Stimulated activated naive CD8-positive, alpha-beta T cell treated with anti-CD3 and anti-CD28 coated beads, Interleukin-15, amount 100 ng/mL, for 72 hours (primary cell): ENCODE results near the gene EDRF1.
A peak's percentile ranks its signal among the peaks of the same experiment; 100 is the strongest.

Experiments
- ATAC-seq: fragments of 150-1000 bp; cut with Tn5 transposase; 2 replicates; pipeline ENCODE4 v1.10.0; 2021; ENCODE audit warnings: mild to moderate bottlenecking, moderate library complexity
- DNase-seq, 2 donors: peaks; one replicate each; pipeline ENCODE4 v3.0.0; 2021 to 2022
- H3K27ac Mint-ChIP-seq, 2 donors: one replicate each; pipeline ENCODE4 v1.8.0; 2022; ENCODE audit warnings: mild to moderate bottlenecking in 2 of 2, mixed read lengths in 2 of 2, moderate library complexity in 2 of 2
- H3K27me3 Mint-ChIP-seq: one replicate; pipeline ENCODE4 v1.8.0; 2022; ENCODE audit warnings: mixed read lengths
- H3K4me1 Mint-ChIP-seq: one replicate; pipeline ENCODE4 v1.8.0; 2022; ENCODE audit warnings: mild to moderate bottlenecking, mixed read lengths
- H3K4me3 Mint-ChIP-seq, 2 donors: one replicate each; pipeline ENCODE4 v1.8.0; 2022; ENCODE audit warnings: mild to moderate bottlenecking in 2 of 2, mixed read lengths in 2 of 2, moderate library complexity in 1 of 2
- H3K9me3 Mint-ChIP-seq, 2 donors: one replicate each; pipeline ENCODE4 v1.8.0; 2022; ENCODE audit warnings: mixed read lengths in 2 of 2

EDRF1 gene

DNA sequence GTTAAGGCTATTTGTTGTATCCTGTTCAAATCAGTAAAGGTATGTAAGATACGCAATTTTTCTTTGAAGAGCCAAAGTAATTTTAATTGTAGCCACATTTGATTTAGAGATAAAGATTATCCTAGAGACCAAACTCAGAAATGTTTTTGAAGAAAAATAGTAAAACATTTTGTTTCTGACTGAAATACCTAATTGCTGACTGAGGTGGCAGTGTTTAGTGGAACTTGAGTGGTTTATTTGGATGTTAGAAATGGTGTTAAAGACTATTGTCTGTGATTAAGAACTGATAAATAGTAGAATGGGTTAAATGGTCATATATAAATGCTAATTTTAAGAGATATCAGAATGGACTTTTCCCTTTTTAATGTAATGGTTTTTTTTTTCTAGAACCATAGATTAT is 15.3 kb downstream of the EDRF1 start:
- ATAC-seq (no peak), DNase-seq (no peak)
- H3K4me3 Mint-ChIP-seq = no peak overlapping the region
- H3K4me1 Mint-ChIP-seq = no peaks in the 10 kb centered on the region
- H3K27me3 Mint-ChIP-seq = no peaks in the 10 kb centered on the region
- H3K9me3 Mint-ChIP-seq = no peaks in the 10 kb centered on the region
- no peak overlapping the region for H3K27ac Mint-ChIP-seq

DNA sequence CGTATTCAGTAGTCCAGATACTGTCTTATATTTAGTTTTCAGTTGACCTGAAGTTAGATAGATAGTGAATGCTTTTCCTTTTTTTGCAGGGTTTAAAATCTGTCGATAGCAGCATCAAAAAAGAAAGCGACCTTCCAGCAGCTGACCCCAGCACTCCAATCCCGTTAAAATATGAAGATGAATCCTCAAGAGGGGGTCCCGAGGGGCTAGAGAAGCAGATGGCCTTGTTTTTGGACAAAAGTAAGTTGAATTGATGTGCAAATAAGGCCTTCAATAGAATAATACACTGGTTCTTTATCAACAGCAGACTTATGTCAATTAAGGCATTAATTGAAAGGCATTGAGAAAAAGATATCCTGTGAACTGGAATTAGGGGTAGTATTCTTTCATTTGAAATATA is 18.7 kb downstream of the EDRF1 start:
- Mint-ChIP-seq H3K27me3 (no peaks in the 10 kb centered on the region), H3K27ac (peak overlapping the region in 1 of 2 donors; percentile 65), H3K9me3 (no peaks in the 10 kb centered on the region), H3K4me1 (no peaks in the 10 kb centered on the region), H3K4me3 (no peak overlapping the region)
- ATAC-seq = no peak
- DNase-seq = no peak

DNA sequence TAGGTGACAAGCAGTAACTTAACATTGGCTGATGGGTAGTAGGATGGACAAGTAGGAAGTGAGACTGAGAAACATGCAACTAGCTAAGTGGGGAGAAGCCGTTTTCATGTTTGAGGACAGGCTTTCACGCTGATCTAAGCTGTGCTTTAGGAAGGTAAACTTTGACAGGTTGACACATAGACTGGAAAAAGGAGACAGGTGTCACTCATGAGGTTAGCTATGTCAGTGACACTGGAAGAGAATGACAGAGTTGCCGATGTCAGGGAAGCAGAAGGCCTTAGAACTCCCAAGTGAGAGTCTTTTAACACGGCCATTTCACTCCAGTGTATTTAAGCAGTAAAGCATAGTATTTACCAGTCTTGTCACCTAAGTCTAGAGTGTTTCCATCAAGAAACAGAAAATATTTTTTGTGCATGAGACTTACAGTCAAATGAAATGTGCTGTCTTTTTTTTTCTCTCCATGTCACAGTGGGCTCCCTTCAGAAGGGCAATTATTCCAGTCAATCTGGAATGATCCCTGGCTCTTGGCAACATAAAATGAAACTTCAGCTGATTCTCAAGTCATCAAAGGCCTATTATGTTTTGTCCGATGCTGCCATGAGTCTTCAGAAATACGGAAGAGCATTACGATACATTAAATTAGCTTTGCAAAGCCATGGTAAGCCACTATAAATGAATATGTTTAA is 20.6 kb downstream of the EDRF1 start:
- Mint-ChIP-seq H3K4me1 (no peaks in the 10 kb centered on the region), H3K4me3 (no peak overlapping the region), H3K27me3 (no peaks in the 10 kb centered on the region), H3K9me3 (no peaks in the 10 kb centered on the region), H3K27ac (peak overlapping the region in 1 of 2 donors; percentile 30)
- no peak for DNase-seq
- no peak for ATAC-seq

DNA sequence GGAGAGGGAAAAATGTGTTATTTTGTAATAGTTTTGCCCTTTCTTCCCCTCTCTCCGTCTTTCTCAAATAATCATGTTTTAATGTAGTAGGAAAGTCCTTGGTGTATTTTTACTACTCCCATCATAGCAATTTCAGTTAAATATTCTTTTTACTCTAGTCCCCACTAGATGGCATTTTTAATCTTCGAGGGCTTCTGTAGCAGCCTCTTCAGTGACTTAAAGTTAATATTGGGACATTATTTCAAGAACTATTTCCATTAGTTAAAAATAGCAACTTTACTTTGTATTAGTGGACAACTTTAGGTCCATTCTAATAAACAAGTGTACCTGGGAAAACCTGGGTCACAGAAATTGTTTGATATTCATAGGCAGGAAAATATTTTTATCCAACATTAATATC is 23.0 kb downstream of the EDRF1 start:
- DNase-seq (no peak), ATAC-seq (no peak)
- Mint-ChIP-seq H3K9me3 (no peaks in the 10 kb centered on the region), H3K4me1 (peaks cover 10% of the 10 kb centered on the region), H3K4me3 (no peak overlapping the region), H3K27ac (no peak overlapping the region), H3K27me3 (no peaks in the 10 kb centered on the region)

DNA sequence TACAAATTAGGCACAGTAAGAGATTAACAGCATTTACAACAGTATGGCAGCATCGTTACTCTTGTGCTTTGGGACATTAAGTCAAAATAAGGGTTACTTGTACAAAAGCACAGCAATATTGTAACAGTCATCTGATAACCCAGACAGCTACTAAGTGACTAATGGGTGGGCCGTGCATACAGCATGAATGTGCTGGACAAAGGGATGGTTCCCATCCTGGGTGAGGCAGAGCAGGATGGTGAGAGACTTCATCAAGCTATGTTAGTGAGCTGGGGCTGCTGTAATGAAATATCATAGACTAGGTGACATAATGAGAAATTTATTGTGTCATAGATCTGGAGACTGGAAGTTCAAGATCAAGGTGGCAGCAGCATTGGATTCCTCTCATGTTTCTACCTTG is 25.4 kb downstream of the EDRF1 start:
- DNase-seq (no peak), ATAC-seq (no peak)
- Mint-ChIP-seq H3K4me1 (peaks cover 10% of the 10 kb centered on the region), H3K27ac (no peak overlapping the region), H3K4me3 (no peak overlapping the region), H3K27me3 (no peaks in the 10 kb centered on the region), H3K9me3 (no peaks in the 10 kb centered on the region)

DNA sequence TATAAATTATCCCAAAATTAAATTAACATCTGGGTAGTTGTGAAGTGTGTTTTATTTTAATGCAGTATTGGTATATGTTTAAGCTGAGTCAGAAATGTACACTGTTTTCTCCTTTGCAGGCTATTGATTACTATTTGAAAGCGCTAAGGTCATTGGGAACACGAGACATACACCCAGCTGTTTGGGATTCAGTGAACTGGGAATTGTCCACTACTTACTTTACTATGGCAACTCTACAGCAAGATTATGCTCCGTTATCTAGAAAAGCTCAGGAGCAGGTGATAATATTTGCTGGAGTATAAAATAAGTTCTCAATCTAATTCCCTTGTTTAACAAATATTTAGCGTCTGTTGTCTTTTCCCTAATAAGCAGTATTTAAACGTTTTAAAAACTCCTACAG is 27.9 kb downstream of the EDRF1 start:
- no peaks in the 10 kb centered on the region for H3K9me3 Mint-ChIP-seq
- ATAC-seq (no peak), DNase-seq (no peak)
- no peaks in the 10 kb centered on the region for H3K27me3 Mint-ChIP-seq
- H3K27ac Mint-ChIP-seq = no peak overlapping the region
- no peak overlapping the region for H3K4me3 Mint-ChIP-seq
- peaks cover 10% of the 10 kb centered on the region for H3K4me1 Mint-ChIP-seq

DNA sequence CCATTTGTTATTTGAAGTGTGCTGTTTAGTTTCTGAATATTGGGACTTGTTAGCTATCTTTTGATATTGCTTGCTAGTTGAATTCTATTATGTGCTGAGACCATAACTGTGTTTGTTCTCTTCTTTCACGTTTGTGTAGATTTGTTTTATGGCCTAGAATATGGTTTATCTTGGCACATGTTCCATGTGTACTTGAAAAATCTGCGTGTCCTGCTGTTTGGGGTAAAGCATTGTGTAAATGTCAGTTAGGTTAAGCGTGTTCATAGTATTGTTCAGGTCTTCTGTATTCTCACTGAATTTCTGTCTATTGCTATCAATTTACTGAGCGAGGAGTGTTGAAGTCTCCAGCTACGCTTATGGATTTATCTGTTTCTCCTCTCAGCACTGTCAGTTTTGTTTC is 36.7 kb downstream of the EDRF1 start:
- Mint-ChIP-seq H3K9me3 (no peaks in the 10 kb centered on the region), H3K4me1 (no peaks in the 10 kb centered on the region), H3K27ac (no peak overlapping the region), H3K4me3 (no peak overlapping the region), H3K27me3 (no peaks in the 10 kb centered on the region)
- ATAC-seq (no peak), DNase-seq (no peak)

DNA sequence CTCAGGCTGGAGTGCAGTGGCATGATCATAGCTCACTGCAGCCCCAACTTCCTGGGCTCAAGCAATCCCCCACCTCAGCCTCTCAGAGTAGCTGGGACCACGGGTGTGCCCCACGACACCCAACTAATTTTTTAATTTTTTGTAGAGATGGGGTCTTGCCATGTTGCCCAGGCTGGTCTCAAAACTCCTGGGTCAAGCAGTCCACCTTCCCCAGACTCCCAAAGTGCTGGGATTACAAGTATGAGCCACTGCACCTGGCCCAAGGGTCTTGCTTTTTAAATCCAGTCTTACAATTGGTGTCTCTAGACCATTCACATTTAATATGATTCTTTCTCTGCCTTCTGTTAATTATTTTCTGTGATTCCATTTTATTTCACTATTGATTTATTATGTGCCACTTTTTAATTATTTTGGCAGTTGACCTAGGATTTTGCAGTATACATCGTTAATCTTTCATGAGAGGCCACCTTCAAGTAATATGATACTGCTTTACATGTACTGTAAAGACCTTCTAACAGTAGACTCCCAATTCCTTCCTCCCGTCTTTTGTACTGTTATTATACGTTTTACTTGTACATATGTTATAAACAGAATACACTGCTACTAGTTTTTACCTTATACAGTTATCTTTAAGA is 37.5 kb downstream of the EDRF1 start:
- ATAC-seq = no peak
- DNase-seq = no peak
- Mint-ChIP-seq H3K4me1 (no peaks in the 10 kb centered on the region), H3K27ac (peak overlapping the region in 1 of 2 donors; percentile 77), H3K27me3 (no peaks in the 10 kb centered on the region), H3K9me3 (no peaks in the 10 kb centered on the region), H3K4me3 (no peak overlapping the region)

DNA sequence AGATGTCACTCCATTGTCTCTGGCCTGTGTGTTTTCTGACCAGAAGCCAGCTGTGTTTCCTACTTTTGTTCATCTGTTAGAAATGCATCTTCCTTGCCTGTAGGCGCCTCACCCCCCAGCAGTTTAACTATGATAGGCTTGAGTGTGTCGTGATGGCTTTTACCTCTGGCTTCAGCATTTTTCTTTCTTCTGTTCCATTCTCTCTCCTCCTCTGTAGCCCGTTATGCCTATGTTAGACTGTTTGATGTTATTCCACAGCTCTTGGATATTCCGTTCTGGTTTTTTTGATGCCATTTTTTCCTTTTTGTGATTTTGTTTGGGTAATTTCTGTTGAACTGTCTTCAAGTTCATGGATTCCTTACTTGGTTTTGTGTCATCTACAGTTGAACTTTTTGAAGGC is 38.2 kb downstream of the EDRF1 start:
- ATAC-seq = no peak
- H3K9me3 Mint-ChIP-seq = no peaks in the 10 kb centered on the region
- no peak overlapping the region for H3K27ac Mint-ChIP-seq
- no peak for DNase-seq
- H3K4me3 Mint-ChIP-seq = no peak overlapping the region
- no peaks in the 10 kb centered on the region for H3K27me3 Mint-ChIP-seq
- no peaks in the 10 kb centered on the region for H3K4me1 Mint-ChIP-seq

DNA sequence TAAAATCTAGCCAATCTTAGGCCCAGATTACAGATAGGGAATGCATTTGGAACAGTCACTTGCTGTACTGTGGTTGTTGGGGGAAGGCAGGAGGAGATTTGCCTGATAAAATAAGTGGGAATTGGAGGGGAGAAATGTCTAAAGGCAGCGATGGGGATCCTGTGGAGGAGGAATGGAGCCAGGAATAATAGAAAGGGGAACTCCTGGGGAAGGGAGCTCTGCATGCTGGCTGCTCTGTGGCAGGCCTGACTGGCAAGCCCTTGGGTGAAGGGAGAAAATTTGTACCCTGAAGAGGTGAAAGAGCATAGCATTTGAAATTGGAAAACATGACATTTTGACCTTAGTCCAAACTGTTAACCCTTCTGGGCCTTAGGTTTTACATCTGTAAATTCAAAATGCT is 42.5 kb downstream of the EDRF1 start:
- no peak overlapping the region for H3K4me3 Mint-ChIP-seq
- H3K4me1 Mint-ChIP-seq = no peaks in the 10 kb centered on the region
- H3K9me3 Mint-ChIP-seq = no peaks in the 10 kb centered on the region
- DNase-seq (no peak), ATAC-seq (no peak)
- no peaks in the 10 kb centered on the region for H3K27me3 Mint-ChIP-seq
- no peak overlapping the region for H3K27ac Mint-ChIP-seq

DNA sequence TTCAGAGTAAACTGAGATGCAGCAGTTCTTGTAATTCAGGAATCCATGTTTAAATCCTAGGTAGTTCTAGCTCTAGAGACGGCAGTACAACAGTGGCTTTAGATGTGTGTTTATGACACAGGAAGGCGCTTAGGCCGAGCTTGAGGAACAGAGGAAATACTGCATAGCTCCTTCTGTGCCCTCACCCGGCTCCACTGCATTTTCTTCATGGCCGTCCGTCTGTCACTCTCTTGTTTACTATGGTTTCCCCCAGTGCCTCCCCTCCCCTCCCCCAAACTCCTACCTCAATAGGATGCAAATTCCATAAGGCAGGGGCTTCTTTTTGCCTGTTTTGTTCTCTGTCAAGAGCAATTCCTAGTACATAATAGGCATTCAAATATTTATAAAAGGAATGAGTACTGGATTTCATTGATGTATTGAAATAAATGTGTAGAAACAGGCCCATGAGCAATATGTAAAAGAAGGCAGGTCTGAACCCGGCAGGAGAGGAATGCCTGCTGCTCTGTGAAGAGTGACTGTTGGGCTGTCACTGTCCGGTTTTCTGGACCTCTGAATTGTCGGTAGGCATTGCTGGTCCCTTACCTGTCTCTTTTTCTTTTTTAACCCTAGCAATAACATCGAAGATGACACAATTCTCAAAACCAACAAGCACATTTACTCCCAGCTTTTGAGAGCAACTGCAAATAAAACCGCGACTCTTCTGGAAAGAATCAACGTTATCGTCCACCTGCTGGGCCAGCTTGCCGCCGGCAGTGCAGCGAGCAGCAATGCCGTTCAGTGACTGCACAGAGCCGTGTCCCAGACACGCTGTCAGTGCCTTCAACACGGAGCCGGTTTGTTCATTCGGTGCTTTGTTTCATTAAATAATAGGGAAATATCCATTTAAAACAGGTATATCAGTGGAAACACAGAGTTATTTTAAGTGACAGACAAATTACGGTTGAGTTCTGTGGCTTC is 43.5 kb downstream of the EDRF1 start:
- no peak overlapping the region for H3K27ac Mint-ChIP-seq
- no peaks in the 10 kb centered on the region for H3K27me3 Mint-ChIP-seq
- DNase-seq (no peak), ATAC-seq (no peak)
- H3K4me1 Mint-ChIP-seq = no peaks in the 10 kb centered on the region
- H3K4me3 Mint-ChIP-seq = no peak overlapping the region
- H3K9me3 Mint-ChIP-seq = no peaks in the 10 kb centered on the region

DNA sequence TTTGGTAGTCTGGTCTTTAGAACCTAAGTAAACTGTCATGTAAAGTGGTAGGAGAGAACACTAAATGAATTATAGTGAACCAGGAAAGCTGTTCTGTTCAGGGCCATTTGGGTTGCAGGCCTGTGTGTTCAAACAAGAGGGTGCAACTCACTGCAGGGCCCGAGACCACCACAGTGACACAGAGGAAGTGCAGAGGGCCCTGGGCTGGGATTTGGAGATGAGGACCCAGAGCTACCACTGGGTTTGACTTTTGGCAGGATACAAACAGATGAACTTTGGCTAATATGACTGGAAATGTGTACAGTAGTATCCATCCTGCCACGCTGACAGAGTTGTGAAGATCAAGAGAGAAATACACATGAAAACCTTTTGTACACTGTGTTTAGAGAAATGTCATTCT is 46.3 kb downstream of the EDRF1 start:
- ATAC-seq = no peak
- no peaks in the 10 kb centered on the region for H3K9me3 Mint-ChIP-seq
- H3K27me3 Mint-ChIP-seq = no peaks in the 10 kb centered on the region
- no peaks in the 10 kb centered on the region for H3K4me1 Mint-ChIP-seq
- H3K4me3 Mint-ChIP-seq = no peak overlapping the region
- H3K27ac Mint-ChIP-seq = peak overlapping the region in 1 of 2 donors; percentile 1
- no peak for DNase-seq

DNA sequence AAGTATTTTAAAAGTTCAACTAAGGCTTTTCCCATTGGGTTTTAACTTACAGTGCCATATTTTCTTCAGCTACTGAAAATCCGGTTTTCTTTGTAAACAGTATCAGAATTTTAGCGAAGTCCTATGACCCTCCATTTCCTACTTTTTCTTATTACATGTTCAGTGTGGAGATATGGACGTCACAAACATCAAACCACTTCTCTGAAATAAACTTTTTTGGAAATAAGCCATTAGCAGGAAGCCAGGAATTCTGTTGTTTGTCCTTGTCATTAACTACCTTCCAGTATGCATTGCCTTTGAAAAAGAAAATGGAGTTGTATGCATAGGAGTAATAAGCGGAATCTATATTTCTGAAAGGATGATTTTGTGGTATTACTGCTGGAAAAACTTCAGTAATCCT is 47.0 kb downstream of the EDRF1 start:
- H3K27me3 Mint-ChIP-seq = no peaks in the 10 kb centered on the region
- DNase-seq = no peak
- H3K4me3 Mint-ChIP-seq = no peak overlapping the region
- ATAC-seq = no peak
- H3K4me1 Mint-ChIP-seq = no peaks in the 10 kb centered on the region
- no peak overlapping the region for H3K27ac Mint-ChIP-seq
- no peaks in the 10 kb centered on the region for H3K9me3 Mint-ChIP-seq

DNA sequence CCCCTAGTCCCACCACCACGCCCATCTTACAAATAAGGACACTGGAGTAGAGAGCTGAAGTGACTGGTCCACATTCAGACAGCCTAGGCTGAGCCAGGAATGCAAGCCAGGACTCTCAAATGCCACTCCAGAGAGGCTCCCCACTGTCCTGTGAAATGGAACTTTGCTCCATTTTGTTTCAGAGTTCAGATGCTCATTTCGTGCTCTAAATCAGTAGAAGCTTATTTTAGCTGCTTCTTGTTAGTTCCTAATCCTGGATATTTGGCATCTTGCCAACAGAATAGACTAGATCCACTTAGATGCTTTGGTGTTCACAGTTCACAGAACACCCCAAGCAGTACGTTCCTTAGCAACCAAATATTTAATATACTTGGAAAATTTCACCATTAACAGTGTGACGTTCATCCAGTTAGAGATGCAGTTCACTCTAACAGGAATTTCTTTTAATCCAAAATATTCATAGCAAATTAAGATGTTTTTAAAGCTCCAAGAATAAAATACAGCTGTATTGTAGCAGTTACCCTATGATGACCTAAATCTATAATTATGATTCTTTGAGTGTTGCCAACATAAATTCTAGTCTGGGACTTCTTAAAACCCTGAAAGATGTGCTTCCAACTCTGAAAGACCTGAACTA is 48.8 kb downstream of the EDRF1 start:
- Mint-ChIP-seq H3K27me3 (no peaks in the 10 kb centered on the region), H3K9me3 (no peaks in the 10 kb centered on the region), H3K27ac (no peak overlapping the region), H3K4me3 (no peak overlapping the region), H3K4me1 (no peaks in the 10 kb centered on the region)
- DNase-seq = no peak
- ATAC-seq = no peak

DNA sequence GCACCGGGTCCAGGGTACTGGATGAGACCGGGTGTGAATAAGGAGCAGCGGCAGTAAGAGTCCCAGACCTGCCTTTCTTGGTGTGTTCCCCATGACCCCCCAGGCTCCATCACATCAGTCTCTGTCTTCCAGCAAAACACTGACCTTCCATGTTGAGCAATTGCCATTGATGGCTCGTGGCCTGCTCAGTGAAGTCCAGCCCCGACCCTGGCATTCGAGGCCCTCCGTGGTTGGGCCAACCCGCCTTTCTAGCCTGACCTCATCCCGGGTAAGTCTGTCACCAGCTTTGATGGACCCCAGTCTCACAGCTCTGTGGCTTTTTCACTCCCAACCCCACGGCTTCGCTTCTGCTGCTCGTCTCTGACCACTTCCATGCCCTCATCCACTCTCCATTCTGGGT is 49.7 kb downstream of the EDRF1 start:
- H3K27ac Mint-ChIP-seq = no peak overlapping the region
- no peaks in the 10 kb centered on the region for H3K4me1 Mint-ChIP-seq
- no peak overlapping the region for H3K4me3 Mint-ChIP-seq
- no peaks in the 10 kb centered on the region for H3K9me3 Mint-ChIP-seq
- no peaks in the 10 kb centered on the region for H3K27me3 Mint-ChIP-seq
- no peak for ATAC-seq
- no peak for DNase-seq

DNA sequence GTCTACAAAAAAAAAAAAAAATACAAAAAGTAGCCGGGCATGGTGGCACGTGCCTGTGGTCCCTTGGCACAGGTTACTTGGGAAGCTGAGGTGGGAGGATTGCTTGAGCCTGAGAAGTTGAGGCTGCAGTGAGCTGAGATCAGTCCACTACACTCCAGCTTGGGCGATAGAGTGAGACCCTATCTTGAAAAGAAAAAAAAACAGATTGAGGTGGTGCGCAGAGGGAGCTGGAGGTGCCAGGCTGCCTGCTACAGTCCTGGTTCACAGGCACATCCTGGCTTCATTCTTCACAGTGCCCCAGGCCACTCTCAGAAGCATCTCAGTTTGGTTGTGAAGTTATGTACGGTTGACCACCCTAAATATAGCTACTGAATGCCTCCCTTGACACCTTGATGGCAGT is 51.3 kb downstream of the EDRF1 start:
- H3K4me3 Mint-ChIP-seq = no peak overlapping the region
- no peaks in the 10 kb centered on the region for H3K9me3 Mint-ChIP-seq
- no peak for ATAC-seq
- H3K27ac Mint-ChIP-seq = peak overlapping the region in 1 of 2 donors; percentile 84
- no peaks in the 10 kb centered on the region for H3K27me3 Mint-ChIP-seq
- DNase-seq = no peak
- no peaks in the 10 kb centered on the region for H3K4me1 Mint-ChIP-seq
